Muscle of leg (tissue), 11 donors: ENCODE data around the gene KCNIP3. TPM values are rescaled to one million over a fixed set of nuclear protein-coding genes. Genes with fewer than 3 reads are reported as not detected.

Source experiments
- DNase-seq: peaks from one replicate; pipeline ENCODE4 v3.0.0; 2013
- H3K27ac ChIP-seq: one replicate; pipeline ENCODE4 v1.5.1; 2013; ENCODE audit warnings: mild to moderate bottlenecking, low read length, control low read depth
- H3K27me3 ChIP-seq: one replicate; pipeline ENCODE4 v1.6.1; 2013; ENCODE audit warnings: low read length; ENCODE audit not compliant: control insufficient read depth, insufficient read depth
- H3K36me3 ChIP-seq: one replicate; pipeline ENCODE4 v1.6.1; 2013; ENCODE audit warnings: low read length; ENCODE audit not compliant: control insufficient read depth, insufficient read depth
- H3K4me1 ChIP-seq: one replicate; pipeline ENCODE4 v1.6.1; 2013; ENCODE audit warnings: low read length; ENCODE audit not compliant: control insufficient read depth, insufficient read depth
- H3K4me3 ChIP-seq: one replicate; pipeline ENCODE4 v1.5.1; 2013; ENCODE audit warnings: low read length, control low read depth
- H3K9me3 ChIP-seq: replicated peaks from 2 replicates; pipeline ENCODE4 v1.6.1; 2013; ENCODE audit warnings: low read depth, low read length; ENCODE audit not compliant: control insufficient read depth
- WGBS: methylation state at CpG from one replicate; pipeline ENCODE4 v1.1.5; 2013; ENCODE audit warnings: missing lambda C conversion rate; ENCODE audit not compliant: insufficient coverage; 5-methylcytosine and 5-hydroxymethylcytosine counted together
- polyA plus RNA-seq, 8 donors: library from polyadenylated mRNA; unstranded; fragments of 120-200 nt; gene quantifications; one replicate each; pipeline versions ENCODE4 v1.2.1 to v1.2.3, GENCODE V29; 2013; ENCODE audit warnings: inconsistent platforms in 1 of 8, low replicate concordance in 1 of 8; ENCODE audit not compliant: insufficient read length in 8 of 8, insufficient read depth in 1 of 8
- total RNA-seq: library from RNA; stranded (reverse); fragments of 120-200 nt; gene quantifications from one replicate; pipeline ENCODE4 v1.2.4, GENCODE V29; 2013

The KCNIP3 gene
- total and polyA plus RNA-seq, 9 donors = 5.5 to 8.9 (median 6.9) TPM

GRCh38 chr2:95327861-95328260 lies 30.7 kb downstream of the KCNIP3 start:
- WGBS = 73% methylated on average over 3 of the region's 7 CpGs
- Histone ChIP-seq H3K4me1 (peaks cover 10% of the 10 kb centered on the region), H3K36me3 (no peaks in the 10 kb centered on the region), H3K27me3 (no peaks in the 10 kb centered on the region), H3K27ac (no peak overlapping the region), H3K4me3 (no peak overlapping the region), H3K9me3 (no peaks in the 10 kb centered on the region)
- DNase-seq = no peak

GRCh38 chr2:95328358-95329125 lies 31.4 kb downstream of the KCNIP3 start:
- WGBS = 44% methylated on average over 14 of the region's 15 CpGs

DNA sequence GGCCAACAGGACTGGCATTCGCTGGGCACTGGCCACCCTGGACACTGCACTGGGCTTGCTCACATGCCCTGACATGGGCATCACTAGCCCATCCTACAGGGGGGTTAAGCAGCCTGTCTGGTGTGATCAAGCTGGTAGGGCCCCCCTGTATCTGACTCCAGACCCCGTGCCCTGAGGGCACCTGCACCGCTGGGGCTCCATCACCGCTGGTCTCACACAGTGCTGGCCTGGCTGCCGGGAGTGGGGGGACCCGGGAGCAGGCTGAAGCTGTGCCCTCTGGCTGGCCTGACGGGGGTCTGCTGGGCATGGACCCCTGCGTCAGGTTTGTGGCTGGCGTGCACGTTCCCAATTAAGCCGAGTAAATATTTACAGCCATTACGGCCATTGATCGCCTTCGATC lies 32.3 kb downstream of the KCNIP3 start:
- Histone ChIP-seq H3K4me3 (no peak overlapping the region), H3K9me3 (no peaks in the 10 kb centered on the region), H3K27ac (no peak overlapping the region), H3K36me3 (no peaks in the 10 kb centered on the region), H3K27me3 (no peaks in the 10 kb centered on the region), H3K4me1 (peaks cover 18% of the 10 kb centered on the region)
- DNase-seq = no peak
- WGBS = 87% methylated on average over 14 of the region's 14 CpGs

More at GRCh38 chr2:95328358-95329125, 31.4 kb downstream of the KCNIP3 start:
- no peaks in the 10 kb centered on the region for H3K36me3 ChIP-seq
- H3K4me1 ChIP-seq = peaks cover 11% of the 10 kb centered on the region
- DNase-seq = no peak
- H3K27ac ChIP-seq = no peak overlapping the region
- no peaks in the 10 kb centered on the region for H3K27me3 ChIP-seq
- H3K4me3 ChIP-seq = no peak overlapping the region
- H3K9me3 ChIP-seq = no peaks in the 10 kb centered on the region

DNA sequence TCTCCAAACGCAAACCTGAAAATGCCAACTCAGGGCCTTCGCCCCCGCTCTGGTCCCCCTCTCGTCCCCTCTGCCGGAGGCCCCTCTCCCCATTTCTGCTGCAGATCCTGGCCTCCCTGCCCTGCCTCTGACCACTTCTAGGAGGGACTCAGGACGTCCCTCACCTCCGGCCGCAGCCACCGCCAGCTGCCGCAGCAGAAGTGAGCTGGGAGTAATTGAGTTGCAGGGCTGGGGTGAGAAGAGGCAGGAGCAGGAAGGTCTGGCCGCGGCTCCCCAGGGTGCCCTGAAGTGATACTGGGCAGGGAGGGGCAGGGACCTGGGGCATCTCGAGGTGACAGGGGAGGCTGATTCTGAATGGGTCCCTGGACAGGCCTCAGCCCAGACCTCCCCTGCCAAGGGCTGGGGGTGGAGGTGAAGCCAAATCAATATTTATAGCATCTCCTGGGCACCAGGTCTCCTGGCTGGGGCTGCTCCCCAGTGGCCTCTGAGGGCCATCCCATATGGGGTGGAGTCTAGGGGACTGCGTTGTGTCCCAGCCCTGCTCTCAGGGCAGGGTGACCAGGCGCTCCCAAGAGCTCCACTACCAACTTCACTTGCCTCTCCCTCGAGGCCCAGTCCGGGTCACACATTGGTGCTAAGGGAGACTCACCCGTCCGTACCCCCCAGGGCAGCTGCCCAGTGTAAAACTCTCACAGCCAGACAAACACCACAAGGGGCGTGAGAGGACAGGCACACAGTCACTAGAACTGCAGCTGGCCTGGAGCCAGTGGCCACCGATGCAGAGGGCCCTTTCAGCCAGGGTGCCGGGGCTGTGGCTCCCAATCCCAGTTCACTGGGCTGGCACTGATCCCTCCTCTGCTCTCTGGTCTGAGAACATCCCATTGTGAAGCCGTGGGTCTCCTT lies 33.0 kb downstream of the KCNIP3 start:
- H3K4me3 ChIP-seq = no peak overlapping the region
- 55% methylated on average over 14 of the region's 23 CpGs for WGBS
- no peak for DNase-seq
- H3K27ac ChIP-seq = no peak overlapping the region
- H3K27me3 ChIP-seq = no peaks in the 10 kb centered on the region
- peaks cover 24% of the 10 kb centered on the region for H3K4me1 ChIP-seq
- H3K9me3 ChIP-seq = no peaks in the 10 kb centered on the region
- H3K36me3 ChIP-seq = no peaks in the 10 kb centered on the region

GRCh38 chr2:95330794-95331338 lies 33.7 kb downstream of the KCNIP3 start:
- DNase-seq = no peak
- peaks cover 24% of the 10 kb centered on the region for H3K4me1 ChIP-seq
- 68% methylated on average over 11 of the region's 11 CpGs for WGBS
- H3K36me3 ChIP-seq = no peaks in the 10 kb centered on the region
- H3K4me3 ChIP-seq = no peak overlapping the region
- H3K27ac ChIP-seq = no peak overlapping the region
- no peaks in the 10 kb centered on the region for H3K9me3 ChIP-seq
- no peaks in the 10 kb centered on the region for H3K27me3 ChIP-seq

- no peak overlapping the region for H3K27ac ChIP-seq
- WGBS = 92% methylated on average over 6 of the region's 10 CpGs
- H3K27me3 ChIP-seq = no peaks in the 10 kb centered on the region
- no peak overlapping the region for H3K4me3 ChIP-seq
- no peaks in the 10 kb centered on the region for H3K9me3 ChIP-seq
- DNase-seq = no peak
- peaks cover 24% of the 10 kb centered on the region for H3K4me1 ChIP-seq
- H3K36me3 ChIP-seq = no peaks in the 10 kb centered on the region
Observed at GRCh38 chr2:95331606-95332005, 34.5 kb downstream of the KCNIP3 start.

DNA sequence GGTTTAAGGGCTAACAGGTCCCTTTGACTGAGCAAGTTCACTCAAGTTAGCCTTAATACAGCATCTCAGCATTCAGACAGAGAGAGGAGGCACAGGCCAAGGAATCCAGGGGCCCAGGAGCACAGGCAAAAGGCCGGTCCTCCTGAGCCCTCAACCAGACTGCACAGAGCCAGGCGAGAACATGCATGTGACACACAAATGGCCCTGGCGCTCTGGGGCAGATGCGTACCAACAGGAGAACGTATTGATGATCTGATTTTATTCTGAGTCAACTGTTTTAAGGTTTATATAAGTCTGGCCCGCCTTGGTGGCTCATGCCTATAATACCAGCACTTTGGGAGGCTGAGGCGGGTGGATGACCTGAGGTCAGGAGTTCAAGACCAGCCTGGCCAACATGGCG lies 34.9 kb downstream of the KCNIP3 start:
- no peaks in the 10 kb centered on the region for H3K9me3 ChIP-seq
- WGBS = 91% methylated on average over 7 of the region's 8 CpGs
- no peak for DNase-seq
- H3K27me3 ChIP-seq = peaks cover 2% of the 10 kb centered on the region
- H3K36me3 ChIP-seq = no peaks in the 10 kb centered on the region
- no peak overlapping the region for H3K27ac ChIP-seq
- no peak overlapping the region for H3K4me3 ChIP-seq
- H3K4me1 ChIP-seq = peaks cover 24% of the 10 kb centered on the region

DNA sequence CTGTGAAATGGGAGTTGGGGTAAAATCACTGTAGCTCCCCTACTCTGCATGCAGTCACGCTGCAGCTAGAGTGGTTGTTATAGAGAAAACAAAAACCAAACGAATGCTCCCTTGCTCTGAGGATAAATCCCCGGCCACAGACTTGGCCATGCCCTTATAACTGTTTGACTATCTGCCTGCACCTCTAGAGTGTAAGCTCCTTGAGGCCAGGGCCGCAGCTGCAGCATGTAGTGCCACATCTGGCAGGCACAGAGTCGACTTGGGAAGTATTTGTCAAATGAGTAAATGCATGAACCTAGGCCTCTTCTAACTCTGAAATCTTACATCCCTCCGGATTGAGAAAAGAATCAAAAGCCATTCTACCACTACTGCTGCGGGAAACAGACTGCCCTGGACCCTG lies 35.9 kb downstream of the KCNIP3 start:
- Histone ChIP-seq H3K36me3 (no peaks in the 10 kb centered on the region), H3K4me1 (peaks cover 24% of the 10 kb centered on the region), H3K27me3 (peaks cover 2% of the 10 kb centered on the region), H3K4me3 (no peak overlapping the region), H3K9me3 (no peaks in the 10 kb centered on the region), H3K27ac (no peak overlapping the region)
- 76% methylated on average over 6 of the region's 7 CpGs for WGBS
- no peak for DNase-seq

DNA sequence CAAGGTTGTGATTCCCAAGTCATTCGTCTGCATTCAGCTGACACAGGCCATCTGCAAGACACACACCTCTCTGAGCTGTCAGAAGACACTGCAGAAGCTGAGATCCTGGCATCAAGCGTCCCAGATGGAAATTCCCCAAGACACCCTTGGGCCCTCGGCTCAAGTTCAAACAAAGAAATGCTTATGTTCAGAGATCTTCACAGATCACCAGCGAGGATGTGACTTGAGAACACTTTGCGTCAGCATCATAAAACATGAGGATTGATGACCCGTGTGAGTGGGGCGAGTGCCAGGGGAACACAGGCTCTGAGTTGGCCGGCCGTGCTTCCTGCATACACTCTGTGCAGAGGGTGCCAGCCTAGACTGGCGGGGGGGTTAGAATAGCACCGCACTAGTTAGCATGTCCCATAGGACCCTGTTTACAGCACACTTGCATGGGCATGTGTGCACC lies 36.8 kb downstream of the KCNIP3 start:
- WGBS = 57% methylated on average over 11 of the region's 11 CpGs
- Histone ChIP-seq H3K36me3 (no peaks in the 10 kb centered on the region), H3K9me3 (no peaks in the 10 kb centered on the region), H3K4me3 (no peak overlapping the region), H3K27me3 (peaks cover 2% of the 10 kb centered on the region), H3K27ac (no peak overlapping the region), H3K4me1 (peaks cover 19% of the 10 kb centered on the region)
- peak; percentile 57 for DNase-seq
